Right lobe of liver (tissue), 6 donors: ENCODE measurements around the gene WDHD1. TPM values are rescaled to one million over a fixed set of nuclear protein-coding genes. Genes with fewer than 3 reads are reported as not detected.
"Not testable (repeated sequence)": the region's sequence is repeated elsewhere in the genome, so short reads cannot be mapped to it uniquely, and the experiment has no call there.

ENCODE experiments used
- ATAC-seq, 4 donors: fragments of 200-7000 bp; cut with Tn5 transposase; one replicate each; pipeline ENCODE4 v1.9.1; 2020; ENCODE audit warnings: mild to moderate bottlenecking in 4 of 4, moderate library complexity in 4 of 4
- DNase-seq, 3 donors: peaks; one replicate each; pipeline ENCODE4 v3.0.0-alpha.2; 2020
- H3K27ac ChIP-seq, 3 donors: fragments of 200-600 bp; one replicate each; pipeline ENCODE4 v1.8.0; 2022
- H3K27me3 ChIP-seq, 2 donors: fragments of 200-600 bp; one replicate each; pipeline ENCODE4 v1.8.0; 2022
- H3K36me3 ChIP-seq, 4 donors: fragments of 200-600 bp; sonication (generic) in 1 of 4; one replicate each; pipeline versions ENCODE4 v1.5.1 to v1.8.0; 2017 to 2022; ENCODE audit warnings: control low read depth in 1 of 4
- H3K4me1 ChIP-seq, 4 donors: fragments of 200-600 bp; sonication (generic) in 1 of 4; one replicate each; pipeline versions ENCODE4 v1.5.1 to v1.8.0; 2017 to 2022; ENCODE audit warnings: control low read depth in 1 of 4
- H3K4me3 ChIP-seq, 3 donors: fragments of 200-600 bp; one replicate each; pipeline ENCODE4 v1.8.0; 2022
- H3K9me3 ChIP-seq, 4 donors: fragments of 200-600 bp; sonication (generic) in 1 of 4; one replicate each; pipeline versions ENCODE4 v1.5.1 to v1.8.0; 2017 to 2022; ENCODE audit warnings: control low read depth in 1 of 4
- CTCF ChIP-seq, 4 donors: fragments of 200-600 bp in 3 of 4; fragments of 450-650 bp in 1 of 4; IDR thresholded peaks; one replicate each; pipeline versions ENCODE4 v1.5.1 to v1.8.0; 2016 to 2022; ENCODE audit warnings: antibody characterized with exemption in 4 of 4, mild to moderate bottlenecking in 2 of 4
- POLR2A ChIP-seq: fragments of 450-650 bp; IDR thresholded peaks from one replicate; pipeline ENCODE4 v1.6.1; 2017; ENCODE audit warnings: antibody characterized with exemption, mild to moderate bottlenecking
- WGBS: methylation state at CpG from one replicate; pipeline ENCODE4 v1.1.6; 2018; ENCODE audit warnings: low coverage, low lambda C conversion rate; ENCODE audit not compliant: insufficient coverage; ENCODE audit errors: missing lambda C conversion rate; 5-methylcytosine and 5-hydroxymethylcytosine counted together
- intact Hi-C, 2 donors: fragments of 100-400 bp; cut with DNase I; formaldehyde crosslinking; loops; one replicate each; pipeline versions ENCODE4 v1.11.2 to v1.14.1; 2022
- total RNA-seq, 6 experiments: library from RNA; depleted of rRNA in 2 of 6; stranded (reverse); fragments of >200 nt in 2 of 6; fragmentation: NEBNext Ultra II Directional in 3 of 6; extraction: Animal tissue kit (Norgen Biotek cat#: 25700) in 3 of 6; gene quantifications; one replicate each; pipeline versions ENCODE4 v1.1.0 to v1.2.4, GENCODE V29; 2016 to 2023
- donor health status: DM: no; HTN: yes; CAD: no.
- donor health status: DM: no; HTN: no; CAD: no.
- donor health status: DM: no; HTN: no; CAD: no.
- donor health status: DM: no; HTN: yes; CAD: no.
- donor health status: DM: no; HTN: yes; CAD: no.

The WDHD1 gene
- total RNA-seq, 6 experiments from 2014 or later, result 0.53 to 2.6 (median 1.3) TPM

GRCh38 chr14:55028066-55028465, 1.2 kb upstream of the WDHD1 start:
- H3K36me3 ChIP-seq, result no peaks in the 10 kb centered on the region
- intact Hi-C loops, result no loop called here
- DNase-seq, result no peak
- whole genome bisulfite sequencing, result 3% methylated on average over 8 of the region's 8 CpGs
- peak overlapping the region; percentile 69 to 84 (median 73) for H3K4me3 ChIP-seq
- no peak for TF ChIP-seq POLR2A
- TF ChIP-seq CTCF (IDR thresholded peaks at IDR 0.05), result no peak
- no peaks in the 10 kb centered on the region for H3K9me3 ChIP-seq
- H3K4me1 ChIP-seq, result peaks cover 0 to 15% (median 3%) of the 10 kb centered on the region in 4 donors
- no peak for ATAC-seq
- H3K27me3 ChIP-seq, result no peaks in the 10 kb centered on the region
- no peak overlapping the region for H3K27ac ChIP-seq

- DNase-seq, result no peak
- intact Hi-C loops, result no loop called here
- peak overlapping the region in 2 of 3 donors; percentile 49 to 65 for H3K27ac ChIP-seq
These were observed 482 bp downstream of the WDHD1 start for GRCh38 chr14:55026441-55026792.

GRCh38 chr14:55025948-55026347, 951 bp downstream of the WDHD1 start:
- TF ChIP-seq POLR2A, result no peak
- TF ChIP-seq CTCF (IDR thresholded peaks at IDR 0.05), result no peak
- Histone ChIP-seq H3K4me3 (peak overlapping the region in 2 of 3 donors; percentile 69 to 73), H3K9me3 (no peaks in the 10 kb centered on the region), H3K27ac (no peak overlapping the region), H3K36me3 (no peaks in the 10 kb centered on the region), H3K4me1 (peaks cover 0 to 15% (median 3%) of the 10 kb centered on the region in 4 donors), H3K27me3 (no peaks in the 10 kb centered on the region)
- ATAC-seq (no peak), DNase-seq (no peak)
- WGBS, result 30% methylated on average over 7 of the region's 7 CpGs
- intact Hi-C loops, result no loop called here

More at GRCh38 chr14:55026441-55026792, 482 bp downstream of the WDHD1 start:
- no peaks in the 10 kb centered on the region for H3K36me3 ChIP-seq
- H3K4me3 ChIP-seq, result peak overlapping the region; percentile 69 to 84 (median 73)
- peaks cover 0 to 15% (median 3%) of the 10 kb centered on the region in 4 donors for H3K4me1 ChIP-seq
- WGBS, result 7% methylated on average over 9 of the region's 9 CpGs
- H3K27me3 ChIP-seq, result no peaks in the 10 kb centered on the region
- no peak for ATAC-seq
- no peak for TF ChIP-seq CTCF (IDR thresholded peaks at IDR 0.05)
- H3K9me3 ChIP-seq, result no peaks in the 10 kb centered on the region

GRCh38 chr14:55024365-55024764, 2.5 kb downstream of the WDHD1 start:
- H3K36me3 ChIP-seq, intact Hi-C loops, DNase-seq, ATAC-seq, H3K4me3 ChIP-seq, H3K27ac ChIP-seq, H3K9me3 ChIP-seq, H3K27me3 ChIP-seq: not testable (repeated sequence)
- peaks cover 0 to 15% (median 3%) of the 10 kb centered on the region in 4 donors for H3K4me1 ChIP-seq
- WGBS, result 71% methylated on average over 2 of the region's 5 CpGs

GRCh38 chr14:55019968-55020554, 6.8 kb downstream of the WDHD1 start:
- Histone ChIP-seq H3K9me3 (no peaks in the 10 kb centered on the region), H3K4me3 (no peak overlapping the region), H3K36me3 (no peaks in the 10 kb centered on the region), H3K27me3 (no peaks in the 10 kb centered on the region), H3K4me1 (no peaks in the 10 kb centered on the region), H3K27ac (no peak overlapping the region)
- ATAC-seq (no peak), DNase-seq (no peak)
- TF ChIP-seq POLR2A (no peak), CTCF (IDR thresholded peaks at IDR 0.05) (no peak)
- intact Hi-C loops, result no loop called here
- 100% methylated on average over 2 of the region's 2 CpGs for WGBS
